ENCODE measurements around the gene VPS37B.
A peak's percentile ranks its signal among the peaks of the same experiment; 100 is the strongest.

The VPS37B gene

DNA sequence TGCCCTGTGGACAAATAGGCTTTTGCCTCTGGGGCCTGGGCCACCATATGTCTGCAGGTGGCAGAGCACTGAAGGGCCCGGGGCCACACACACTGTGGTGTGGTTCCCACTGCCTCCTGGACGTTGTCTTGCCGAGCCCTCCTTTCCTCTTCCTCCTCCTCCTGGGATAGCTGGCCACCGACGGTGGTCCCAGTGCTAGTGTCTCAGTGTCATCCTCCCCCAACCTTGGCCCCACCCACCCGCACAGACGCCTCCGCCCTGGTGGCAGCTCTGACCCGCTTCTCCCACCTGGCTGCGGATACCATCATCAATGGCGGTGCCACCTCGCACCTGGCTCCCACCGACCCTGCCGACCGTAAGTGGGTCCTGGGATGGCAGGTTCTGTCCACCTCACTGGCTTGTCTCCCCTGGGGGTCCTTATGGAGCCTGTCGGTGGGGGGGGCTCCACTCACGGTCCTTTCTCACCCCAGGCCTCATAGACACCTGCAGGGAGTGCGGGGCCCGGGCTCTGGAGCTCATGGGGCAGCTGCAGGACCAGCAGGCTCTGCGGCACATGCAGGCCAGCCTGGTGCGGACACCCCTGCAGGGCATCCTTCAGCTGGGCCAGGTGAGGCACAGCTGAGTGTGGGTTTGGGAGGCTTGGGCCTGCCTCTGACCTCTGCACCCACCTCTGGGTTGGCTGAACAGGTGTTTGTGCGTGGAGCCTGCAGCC, 37.2 kb downstream of the VPS37B start:
- DNase-seq (ENCODE audit: low read depth): no peak

DNA sequence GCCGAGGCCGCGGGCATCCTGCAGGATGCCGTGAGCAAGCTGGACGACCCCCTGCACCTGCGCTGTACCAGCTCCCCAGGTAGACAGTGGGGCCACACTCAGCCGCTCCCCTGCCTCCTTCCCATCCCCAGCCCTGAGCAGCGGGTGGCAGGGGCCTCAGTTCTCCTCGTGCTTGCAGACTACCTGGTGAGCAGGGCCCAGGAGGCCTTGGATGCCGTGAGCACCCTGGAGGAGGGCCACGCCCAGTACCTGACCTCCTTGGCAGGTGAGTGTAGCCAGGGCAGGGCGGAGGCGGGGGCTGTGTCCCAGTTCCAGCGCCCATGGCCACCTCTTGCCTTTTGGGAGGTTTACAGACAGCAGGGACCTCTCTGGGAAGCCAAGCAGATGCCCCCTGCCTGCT, 37.8 kb downstream of the VPS37B start:
- no peak for DNase-seq (ENCODE audit: low read depth)
- no peak overlapping the region for H3K4me3 ChIP-seq (replicated peaks; ENCODE audit: low read depth, low read length)
- TF ChIP-seq, protein P1, sequence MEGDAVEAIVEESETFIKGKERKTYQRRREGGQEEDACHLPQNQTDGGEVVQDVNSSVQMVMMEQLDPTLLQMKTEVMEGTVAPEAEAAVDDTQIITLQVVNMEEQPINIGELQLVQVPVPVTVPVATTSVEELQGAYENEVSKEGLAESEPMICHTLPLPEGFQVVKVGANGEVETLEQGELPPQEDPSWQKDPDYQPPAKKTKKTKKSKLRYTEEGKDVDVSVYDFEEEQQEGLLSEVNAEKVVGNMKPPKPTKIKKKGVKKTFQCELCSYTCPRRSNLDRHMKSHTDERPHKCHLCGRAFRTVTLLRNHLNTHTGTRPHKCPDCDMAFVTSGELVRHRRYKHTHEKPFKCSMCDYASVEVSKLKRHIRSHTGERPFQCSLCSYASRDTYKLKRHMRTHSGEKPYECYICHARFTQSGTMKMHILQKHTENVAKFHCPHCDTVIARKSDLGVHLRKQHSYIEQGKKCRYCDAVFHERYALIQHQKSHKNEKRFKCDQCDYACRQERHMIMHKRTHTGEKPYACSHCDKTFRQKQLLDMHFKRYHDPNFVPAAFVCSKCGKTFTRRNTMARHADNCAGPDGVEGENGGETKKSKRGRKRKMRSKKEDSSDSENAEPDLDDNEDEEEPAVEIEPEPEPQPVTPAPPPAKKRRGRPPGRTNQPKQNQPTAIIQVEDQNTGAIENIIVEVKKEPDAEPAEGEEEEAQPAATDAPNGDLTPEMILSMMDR (IDR thresholded peaks at IDR 0.05; ENCODE audit: low read length, missing control alignments): no peak

More for the DNA sequence above, 37.2 kb downstream of the VPS37B start:
- H3K4me3 ChIP-seq (replicated peaks; ENCODE audit: low read depth, low read length): no peak overlapping the region
- TF ChIP-seq, protein P1 (IDR thresholded peaks at IDR 0.05; ENCODE audit: low read length, missing control alignments): no peak

DNA sequence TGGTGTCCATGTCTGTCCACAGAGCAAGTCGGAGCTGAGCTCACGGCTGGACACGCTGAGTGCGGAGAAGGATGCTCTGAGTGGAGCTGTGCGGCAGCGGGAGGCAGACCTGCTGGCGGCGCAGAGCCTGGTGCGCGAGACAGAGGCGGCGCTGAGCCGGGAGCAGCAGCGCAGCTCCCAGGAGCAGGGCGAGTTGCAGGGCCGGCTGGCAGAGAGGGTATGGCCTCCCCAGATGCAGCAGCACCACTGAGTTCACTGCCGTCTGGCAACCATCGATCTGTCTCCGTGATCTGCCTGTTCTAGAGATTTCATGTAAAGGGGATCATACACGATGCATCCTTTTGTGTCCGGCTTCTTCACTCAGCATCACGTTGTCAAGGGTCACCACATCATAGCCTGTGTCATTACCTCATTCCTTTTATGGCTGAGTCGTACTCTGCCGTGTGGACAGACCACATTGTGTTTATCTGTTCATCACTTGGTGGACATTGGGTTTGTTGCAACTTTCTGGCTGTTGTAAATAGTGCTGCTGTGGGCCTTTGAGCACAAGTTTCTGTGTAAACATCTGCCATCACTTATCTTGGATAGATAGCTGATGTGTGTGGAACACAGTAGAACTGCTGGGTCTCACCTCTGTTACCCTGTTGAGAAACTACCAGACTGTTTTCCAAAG, 38.8 kb downstream of the VPS37B start:
- DNase-seq (ENCODE audit: low read depth): peak; percentile 22
- no peak overlapping the region for H3K4me3 ChIP-seq (replicated peaks; ENCODE audit: low read depth, low read length)
- TF ChIP-seq, protein P1 (IDR thresholded peaks at IDR 0.05; ENCODE audit: low read length, missing control alignments): no peak

DNA sequence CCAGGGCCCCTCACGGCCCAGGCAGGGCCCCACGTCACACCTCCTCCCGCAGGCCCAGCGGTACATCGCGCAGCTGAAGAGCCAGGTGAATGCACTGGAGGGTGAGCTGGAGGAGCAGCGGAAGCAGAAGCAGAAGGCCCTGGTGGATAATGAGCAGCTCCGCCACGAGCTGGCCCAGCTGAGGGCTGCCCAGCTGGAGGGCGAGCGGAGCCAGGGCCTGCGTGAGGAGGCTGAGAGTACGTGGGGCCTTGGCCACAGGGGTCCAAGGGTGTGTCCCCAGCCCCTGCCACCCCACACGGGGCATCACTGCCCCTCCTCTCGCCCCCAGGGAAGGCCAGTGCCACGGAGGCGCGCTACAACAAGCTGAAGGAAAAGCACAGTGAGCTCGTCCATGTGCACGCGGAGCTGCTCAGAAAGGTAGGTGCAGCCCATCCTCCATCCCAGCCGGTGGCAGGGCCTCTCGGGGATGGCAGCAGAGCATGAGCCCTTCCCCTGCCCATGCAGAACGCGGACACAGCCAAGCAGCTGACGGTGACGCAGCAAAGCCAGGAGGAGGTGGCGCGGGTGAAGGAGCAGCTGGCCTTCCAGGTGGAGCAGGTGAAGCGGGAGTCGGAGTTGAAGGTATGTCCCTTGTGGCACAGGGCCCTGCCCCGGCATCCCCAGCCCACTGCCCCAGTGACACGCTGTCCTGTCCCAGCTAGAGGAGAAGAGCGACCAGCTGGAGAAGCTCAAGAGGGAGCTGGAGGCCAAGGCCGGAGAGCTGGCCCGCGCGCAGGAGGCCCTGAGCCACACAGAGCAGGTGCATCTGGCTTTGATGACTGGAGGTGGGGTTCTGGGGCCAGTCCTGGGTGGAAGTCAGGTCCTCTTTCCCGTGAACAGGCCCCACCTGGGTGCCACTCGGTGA, 39.7 kb downstream of the VPS37B start:
- no peak overlapping the region for H3K4me3 ChIP-seq (replicated peaks; ENCODE audit: low read depth, low read length)
- DNase-seq (ENCODE audit: low read depth): no peak
- TF ChIP-seq, protein P1 (IDR thresholded peaks at IDR 0.05; ENCODE audit: low read length, missing control alignments): no peak

DNA sequence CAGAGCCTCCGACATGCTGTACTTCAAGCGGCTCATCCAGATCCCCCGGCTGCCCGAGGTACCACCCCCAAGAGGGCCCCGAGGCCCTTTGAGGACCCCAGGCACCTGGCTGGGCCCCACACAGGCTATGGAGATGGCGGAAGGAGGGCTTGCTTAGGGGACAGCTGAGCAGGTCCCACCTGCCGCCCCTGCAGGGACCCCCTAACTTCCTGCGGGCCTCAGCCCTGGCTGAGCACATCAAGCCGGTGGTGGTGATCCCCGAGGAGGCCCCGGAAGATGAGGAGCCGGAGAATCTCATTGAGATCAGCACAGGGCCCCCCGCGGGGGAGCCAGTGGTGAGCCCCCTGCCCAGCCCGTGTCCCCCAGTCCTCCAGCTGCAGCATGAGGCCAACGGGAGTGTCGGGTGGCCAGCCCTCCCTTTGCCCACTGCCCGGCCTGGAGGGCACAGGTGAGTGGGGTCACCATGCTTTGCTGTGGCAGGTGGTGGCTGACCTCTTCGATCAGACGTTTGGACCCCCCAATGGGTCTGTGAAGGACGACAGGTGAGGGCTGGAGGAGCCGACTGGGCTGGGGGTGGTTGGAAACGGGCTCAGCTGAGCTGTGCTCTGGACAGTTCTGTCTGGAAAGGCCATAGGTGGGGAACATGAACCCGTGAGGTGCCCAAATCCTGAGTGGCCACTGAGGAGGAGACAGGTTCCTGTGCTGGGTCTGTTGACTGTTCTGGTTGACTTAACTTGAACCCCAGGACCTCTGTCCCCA, 40.7 kb downstream of the VPS37B start:
- DNase-seq (ENCODE audit: low read depth): no peak

DNA sequence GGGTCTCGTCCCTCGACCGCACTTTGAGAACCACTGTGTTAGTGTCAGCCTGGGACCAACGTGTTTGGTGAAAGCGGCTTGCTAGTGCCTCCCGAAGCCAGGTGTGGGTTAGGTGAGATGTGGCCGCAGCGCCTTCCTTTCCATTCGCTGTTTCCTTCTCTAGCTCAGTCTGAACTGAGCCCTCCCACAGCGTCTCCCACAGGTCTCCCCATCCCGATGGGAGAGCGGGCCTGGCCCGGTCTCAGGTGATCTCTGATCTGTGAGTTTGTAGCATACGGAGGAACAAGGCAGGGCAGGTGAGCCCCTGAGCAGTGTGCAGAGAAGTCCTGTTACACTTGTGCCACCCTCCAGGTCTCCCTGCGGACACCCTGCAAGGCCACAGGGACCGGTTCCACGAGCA, 41.4 kb downstream of the VPS37B start:
- no peak for DNase-seq (ENCODE audit: low read depth)
- TF ChIP-seq, protein P1 (IDR thresholded peaks at IDR 0.05; ENCODE audit: low read length, missing control alignments): no peak
- no peak overlapping the region for H3K4me3 ChIP-seq (replicated peaks; ENCODE audit: low read depth, low read length)

More for the DNA sequence above, 40.7 kb downstream of the VPS37B start:
- TF ChIP-seq, protein P1 (IDR thresholded peaks at IDR 0.05; ENCODE audit: low read length, missing control alignments): no peak
- no peak overlapping the region for H3K4me3 ChIP-seq (replicated peaks; ENCODE audit: low read depth, low read length)
